ENCODE data around the gene HES6. TPM values are rescaled to one million over a fixed set of nuclear protein-coding genes. Genes with fewer than 3 reads are reported as not detected.

HES6 gene
- total RNA-seq, 4 donors from 2014 or later, result 9.5 to 33.3 (median 10.2) TPM; not detected in 1

DNA sequence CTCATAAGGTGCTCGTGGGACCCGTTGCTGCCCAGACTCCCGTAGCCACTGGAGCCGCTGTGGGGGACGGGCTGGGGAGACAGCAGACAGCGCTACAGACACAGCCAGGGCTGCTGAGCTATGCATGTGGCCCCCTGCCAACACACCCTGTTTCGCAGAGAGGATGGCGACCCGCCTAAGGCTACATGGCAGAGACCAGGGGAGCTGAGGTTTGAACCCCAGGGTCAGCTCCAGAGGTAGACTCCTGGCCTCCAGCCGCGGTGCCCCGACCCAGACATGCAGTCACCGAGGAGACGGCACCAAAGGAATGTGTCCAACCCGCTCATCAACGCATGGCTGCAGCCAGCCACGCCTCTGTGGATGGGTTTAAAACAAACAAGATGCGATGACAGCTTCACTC, 21.0 kb upstream of the HES6 start:
- no peak overlapping the region for H3K27ac ChIP-seq
- intact Hi-C loops (cut with DNase I; ENCODE audit: low total_unique reads), result loop anchor here (10.0 kb wide), 1 partner anchor 56 kb away; the partner anchor contains the start of gene ILKAP
- no peaks in the 10 kb centered on the region for H3K4me1 ChIP-seq
- no peak for TF ChIP-seq POLR2A (IDR thresholded peaks at IDR 0.05)
- TF ChIP-seq, protein P1, sequence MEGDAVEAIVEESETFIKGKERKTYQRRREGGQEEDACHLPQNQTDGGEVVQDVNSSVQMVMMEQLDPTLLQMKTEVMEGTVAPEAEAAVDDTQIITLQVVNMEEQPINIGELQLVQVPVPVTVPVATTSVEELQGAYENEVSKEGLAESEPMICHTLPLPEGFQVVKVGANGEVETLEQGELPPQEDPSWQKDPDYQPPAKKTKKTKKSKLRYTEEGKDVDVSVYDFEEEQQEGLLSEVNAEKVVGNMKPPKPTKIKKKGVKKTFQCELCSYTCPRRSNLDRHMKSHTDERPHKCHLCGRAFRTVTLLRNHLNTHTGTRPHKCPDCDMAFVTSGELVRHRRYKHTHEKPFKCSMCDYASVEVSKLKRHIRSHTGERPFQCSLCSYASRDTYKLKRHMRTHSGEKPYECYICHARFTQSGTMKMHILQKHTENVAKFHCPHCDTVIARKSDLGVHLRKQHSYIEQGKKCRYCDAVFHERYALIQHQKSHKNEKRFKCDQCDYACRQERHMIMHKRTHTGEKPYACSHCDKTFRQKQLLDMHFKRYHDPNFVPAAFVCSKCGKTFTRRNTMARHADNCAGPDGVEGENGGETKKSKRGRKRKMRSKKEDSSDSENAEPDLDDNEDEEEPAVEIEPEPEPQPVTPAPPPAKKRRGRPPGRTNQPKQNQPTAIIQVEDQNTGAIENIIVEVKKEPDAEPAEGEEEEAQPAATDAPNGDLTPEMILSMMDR (IDR thresholded peaks at IDR 0.05), result no peak
- H3K27me3 ChIP-seq, result no peaks in the 10 kb centered on the region
- no peaks in the 10 kb centered on the region for H3K9me3 ChIP-seq
- no peak for DNase-seq
- no peak overlapping the region for H3K4me3 ChIP-seq
- H3K36me3 ChIP-seq, result no peaks in the 10 kb centered on the region

DNA sequence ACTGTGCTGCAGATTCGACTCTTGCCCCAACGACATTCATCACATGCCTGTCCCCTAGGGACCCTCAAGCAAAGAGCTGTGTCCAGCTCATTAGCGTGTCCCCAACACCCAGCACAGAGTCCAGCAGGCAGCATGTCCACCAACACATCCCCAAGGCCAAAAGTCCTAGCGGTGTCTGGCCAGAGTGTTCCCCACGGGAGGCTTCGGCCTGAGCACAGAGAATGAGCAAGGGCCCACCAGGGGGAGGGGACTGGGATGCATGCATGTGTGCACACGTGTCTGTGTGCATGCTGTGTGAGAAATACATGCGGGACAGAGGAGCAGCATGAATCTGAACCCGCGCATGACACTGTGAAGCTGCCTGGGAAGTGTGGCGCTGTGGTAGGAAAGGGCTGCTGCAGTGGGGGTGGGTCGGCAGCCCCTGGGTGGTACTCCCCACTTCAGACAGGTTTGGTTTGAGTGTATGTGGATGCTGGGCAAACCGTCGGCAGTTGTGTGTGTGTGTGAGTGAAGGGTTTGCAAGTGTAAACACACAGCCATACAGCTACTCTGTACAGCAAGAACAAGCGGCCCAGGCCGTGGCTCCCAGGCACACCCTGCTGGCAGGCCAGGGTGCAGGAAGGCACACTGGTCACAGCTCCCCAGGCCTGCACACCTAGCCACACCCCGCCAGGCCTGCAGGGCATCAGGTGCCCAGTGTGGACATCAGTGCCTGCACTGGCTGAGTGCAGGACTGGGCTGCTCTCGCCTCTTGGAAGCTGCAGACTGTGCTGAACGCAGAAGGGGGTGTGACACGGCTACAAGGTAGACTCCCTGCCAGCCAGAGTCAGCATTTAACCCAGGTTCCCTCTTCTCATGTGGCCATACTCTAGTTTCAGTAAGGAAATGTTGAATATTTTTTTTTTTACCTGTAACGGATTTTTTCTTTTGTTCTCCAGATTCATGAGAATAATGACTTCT, 19.5 kb upstream of the HES6 start:
- TF ChIP-seq POLR2A (IDR thresholded peaks at IDR 0.05), result no peak
- TF ChIP-seq, protein P1 (IDR thresholded peaks at IDR 0.05), result no peak
- H3K9me3 ChIP-seq, result no peaks in the 10 kb centered on the region
- no peak overlapping the region for H3K27ac ChIP-seq
- DNase-seq, result no peak
- H3K4me1 ChIP-seq, result no peaks in the 10 kb centered on the region
- no peaks in the 10 kb centered on the region for H3K36me3 ChIP-seq
- no peak overlapping the region for H3K4me3 ChIP-seq
- no peaks in the 10 kb centered on the region for H3K27me3 ChIP-seq
- intact Hi-C loops (cut with DNase I; ENCODE audit: low total_unique reads), result loop anchor here (10.0 kb wide), 1 partner anchor 55 kb away; the partner anchor contains the start of gene ILKAP

DNA sequence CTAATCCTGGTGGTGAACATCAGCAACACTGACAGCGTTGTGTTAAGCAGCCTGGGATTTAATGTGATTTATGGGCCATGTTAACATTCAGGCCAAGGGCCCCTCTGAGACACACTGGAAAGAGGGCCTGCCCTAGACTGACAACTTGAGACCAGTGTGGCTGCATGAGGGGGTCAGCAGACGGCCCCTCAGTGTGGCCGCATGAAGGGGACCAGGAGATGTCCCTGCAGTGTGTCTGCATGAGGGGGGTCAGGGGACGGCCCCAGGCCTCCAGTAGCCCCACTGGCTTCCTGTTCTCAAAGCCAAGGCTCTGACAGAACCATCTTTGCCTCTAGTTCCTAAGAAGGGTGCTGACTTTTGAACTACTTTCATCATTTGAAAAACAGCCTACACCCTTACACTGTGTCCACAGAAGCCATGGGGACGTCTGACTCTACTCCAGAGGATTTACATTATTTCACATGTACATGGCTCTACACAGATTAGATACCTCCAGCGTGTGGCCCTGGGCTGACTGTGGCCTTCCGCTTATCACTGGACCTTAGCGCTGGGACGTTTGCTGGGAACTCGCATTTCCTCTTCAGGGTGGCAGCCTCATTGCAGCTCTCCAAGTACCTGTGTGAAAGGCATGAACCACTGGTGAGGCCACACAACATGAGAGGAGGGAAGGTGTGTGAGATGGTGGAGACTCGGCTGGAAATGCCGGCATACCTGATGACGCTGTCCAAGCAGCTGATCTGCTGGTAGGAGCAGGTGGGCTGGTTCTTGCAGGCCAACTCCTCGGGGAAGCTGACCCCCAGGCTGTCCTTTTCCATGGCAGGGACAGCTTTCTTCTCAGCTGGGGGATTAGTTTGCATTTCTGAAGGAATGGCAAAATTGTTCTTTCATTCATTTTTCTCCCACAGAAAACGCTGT, 18.2 kb upstream of the HES6 start:
- intact Hi-C loops (cut with DNase I; ENCODE audit: low total_unique reads), result no loop called here
- no peak overlapping the region for H3K27ac ChIP-seq
- H3K4me3 ChIP-seq, result no peak overlapping the region
- no peak for DNase-seq
- H3K27me3 ChIP-seq, result no peaks in the 10 kb centered on the region
- no peaks in the 10 kb centered on the region for H3K36me3 ChIP-seq
- no peaks in the 10 kb centered on the region for H3K4me1 ChIP-seq
- H3K9me3 ChIP-seq, result no peaks in the 10 kb centered on the region
- no peak for TF ChIP-seq POLR2A (IDR thresholded peaks at IDR 0.05)
- TF ChIP-seq, protein P1 (IDR thresholded peaks at IDR 0.05), result no peak

DNA sequence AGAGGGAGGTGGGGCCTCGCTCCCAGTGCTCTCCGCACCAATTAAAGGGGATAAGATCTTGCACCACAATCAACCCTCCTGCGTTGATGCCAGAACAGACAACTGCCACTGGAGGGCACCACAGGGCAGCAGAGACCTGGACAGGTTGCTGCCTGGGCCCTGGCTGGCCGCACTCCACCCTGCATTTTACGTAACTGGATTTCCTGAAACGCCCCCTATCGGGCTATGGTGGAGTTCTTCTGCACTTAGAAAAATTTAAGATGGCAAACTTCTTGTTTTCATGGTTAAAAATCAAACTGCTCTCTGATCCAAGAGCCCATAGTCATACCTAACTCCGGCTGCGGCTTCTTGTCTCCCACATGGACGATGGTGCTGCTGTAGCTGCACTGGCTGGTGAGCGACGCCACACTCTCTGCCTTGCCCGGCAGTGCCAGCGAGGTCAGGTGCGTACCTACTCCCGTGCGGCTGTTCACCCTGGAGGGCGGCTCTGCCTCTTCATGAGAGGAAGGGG, 16.8 kb upstream of the HES6 start:
- H3K27me3 ChIP-seq, result no peaks in the 10 kb centered on the region
- no peak for TF ChIP-seq POLR2A (IDR thresholded peaks at IDR 0.05)
- TF ChIP-seq, protein P1 (IDR thresholded peaks at IDR 0.05), result peak; percentile 30 to 41 (median 36)
- H3K4me3 ChIP-seq, result no peak overlapping the region
- no peaks in the 10 kb centered on the region for H3K9me3 ChIP-seq
- intact Hi-C loops (cut with DNase I; ENCODE audit: low total_unique reads), result no loop called here
- no peaks in the 10 kb centered on the region for H3K4me1 ChIP-seq
- peak in 1 of 2 donors; percentile 54 for DNase-seq
- no peaks in the 10 kb centered on the region for H3K36me3 ChIP-seq
- no peak overlapping the region for H3K27ac ChIP-seq

Measured in uterus (tissue), 4 donors.